K562 (cell line): ENCODE measurements around the gene PIK3R6. TPM values are rescaled to one million over a fixed set of nuclear protein-coding genes. Genes with fewer than 3 reads are reported as not detected.

Experiments
- ATAC-seq: fragments of 200-7000 bp; cut with Tn5 transposase; 3 replicates; pipeline ENCODE4 v1.9.1; 2020; ENCODE audit warnings: moderate library complexity
- BruUV-seq: library from RNA; stranded (reverse); fragments of 400-500 nt; replicated peaks from 2 replicates; lab custom pipeline; 2021; lab: Mats Ljungman, UMichigan
- CTCF ChIA-PET: fragments of 300-600 bp; formaldehyde crosslinking; extraction: SDS; loops from one replicate; lab custom pipeline; 2021; ENCODE audit warnings: low intra/inter-chr PET ratio; lab: Yijun Ruan, JAX
- POLR2A ChIA-PET: fragments of 300-600, 350-650 bp; sonication (Branson Sonifier 250); formaldehyde crosslinking; extraction: SDS; loops from one replicate; lab custom pipeline; 2021; ENCODE audit warnings: antibody characterized with exemption, inconsistent platforms; lab: Yijun Ruan, JAX
- DNase-seq, 4 experiments: peaks; one replicate each; pipeline versions ENCODE4 v3.0.0 to v3.0.0-alpha.2; 2011 to 2018; ENCODE audit warnings: low spot score in 3 of 4, mixed read lengths in 3 of 4; ENCODE audit errors: extremely low read depth in 1 of 4
- FAIRE-seq: peaks from 2 replicates; lab custom pipeline; 2011; peaks lifted over from hg19 to GRCh38; lab: Jason Lieb, UNC
- H2AFZ ChIP-seq: 2 replicates; pipeline ENCODE4 v1.6.0; 2011; ENCODE audit warnings: low read depth, low read length, control low read depth, inconsistent platforms
- H3K27ac ChIP-seq: fragments of 200-600 bp; 3 replicates; pipeline ENCODE4 v1.8.0; 2011; ENCODE audit warnings: low read depth, mild to moderate bottlenecking, control low read depth, inconsistent platforms, low read length, moderate library complexity, mixed read lengths; ENCODE audit errors: extremely low read depth
- H3K27me3 ChIP-seq, 2 experiments: fragments of 300-600 bp in 1 of 2; 2 replicates in 1 of 2; 3 replicates in 1 of 2; pipeline versions ENCODE4 v1.6.0 to v1.8.0; 2011; ENCODE audit warnings: inconsistent platforms in 2 of 2, low read length in 2 of 2, mild to moderate bottlenecking in 1 of 2, mixed read lengths in 1 of 2, moderate library complexity in 1 of 2; ENCODE audit not compliant: control insufficient read depth in 2 of 2, insufficient read depth in 2 of 2
- H3K36me3 ChIP-seq: fragments of 300-600 bp; 3 replicates; pipeline ENCODE4 v1.8.0; 2011; ENCODE audit warnings: mild to moderate bottlenecking, low read length, inconsistent platforms; ENCODE audit not compliant: control insufficient read depth, insufficient read depth
- H3K4me1 ChIP-seq, 2 experiments: fragments of 200-600 bp in 1 of 2; replicated peaks in 1 of 2; 2 replicates in 1 of 2; 3 replicates in 1 of 2; pipeline versions ENCODE4 v1.5.1 to v1.8.0; 2011; ENCODE audit warnings: inconsistent platforms in 2 of 2, low read length in 2 of 2, mild to moderate bottlenecking in 1 of 2, mixed read lengths in 1 of 2, moderate library complexity in 1 of 2; ENCODE audit not compliant: control insufficient read depth in 2 of 2, insufficient read depth in 2 of 2
- H3K4me2 ChIP-seq: 2 replicates; pipeline ENCODE4 v1.6.1; 2011; ENCODE audit warnings: low read length, control low read depth, inconsistent platforms, mixed read lengths; ENCODE audit not compliant: insufficient read depth
- H3K4me3 ChIP-seq: fragments of 200-600 bp; sonication (generic), shearing (Covaris generic); 2 replicates; pipeline ENCODE4 v1.5.1; 2016; ENCODE audit warnings: control low read depth, inconsistent platforms
- H3K79me2 ChIP-seq: fragments of 200-600 bp; 3 replicates; pipeline ENCODE4 v1.8.0; 2011; ENCODE audit warnings: low read length, inconsistent platforms; ENCODE audit not compliant: control insufficient read depth, insufficient read depth
- H3K9ac ChIP-seq, 2 experiments: 2 replicates each; pipeline versions ENCODE4 v1.6.0 to v1.6.1; 2011; ENCODE audit warnings: low read depth in 2 of 2, low read length in 2 of 2, control low read depth in 1 of 2, inconsistent platforms in 1 of 2, mild to moderate bottlenecking in 1 of 2, mixed read lengths in 1 of 2; ENCODE audit not compliant: insufficient read depth in 1 of 2
- H3K9me1 ChIP-seq: one replicate; pipeline ENCODE4 v1.6.0; 2011; ENCODE audit warnings: inconsistent platforms, mild to moderate bottlenecking, low read length, moderate library complexity; ENCODE audit not compliant: control insufficient read depth, insufficient read depth
- H3K9me3 ChIP-seq: replicated peaks from 2 replicates; pipeline ENCODE4 v1.5.1; 2011; ENCODE audit warnings: low read depth, low read length, inconsistent platforms; ENCODE audit not compliant: control insufficient read depth, insufficient read depth
- H4K20me1 ChIP-seq: replicated peaks from 2 replicates; pipeline ENCODE4 v1.6.1; 2011; ENCODE audit warnings: low read length, inconsistent platforms, mixed read lengths; ENCODE audit not compliant: control insufficient read depth, insufficient read depth
- CC2D1A ChIP-seq: fragments of 450-650 bp; IDR thresholded peaks from 2 replicates; pipeline ENCODE4 v1.6.1; 2017; ENCODE audit warnings: mild to moderate bottlenecking
- HES1 ChIP-seq: fragments of 450-650 bp; IDR thresholded peaks from 2 replicates; pipeline ENCODE4 v1.6.1; 2016; ENCODE audit warnings: low read depth, mild to moderate bottlenecking, moderate library complexity
- IRF9 ChIP-seq: fragments of 450-650 bp; IDR thresholded peaks from 2 replicates; pipeline ENCODE4 v1.6.1; 2016; ENCODE audit warnings: missing biosample characterization, missing genetic modification characterization
- NFE2L1 ChIP-seq: fragments of 450-650 bp; IDR thresholded peaks from 2 replicates; pipeline ENCODE4 v1.6.1; 2016; ENCODE audit warnings: missing genetic modification characterization, low read depth, mild to moderate bottlenecking, missing compliant biosample characterization, moderate library complexity, borderline replicate concordance
- ZEB2 ChIP-seq: fragments of 450-650 bp; IDR thresholded peaks from 2 replicates; pipeline ENCODE4 v1.6.1; 2016
- WGBS: fragments of 100-300 bp; shearing (Covaris generic); methylation state at CpG from one replicate; pipeline ENCODE4 v1.1.6; 2016; ENCODE audit warnings: low coverage, mixed read lengths; ENCODE audit not compliant: insufficient coverage; ENCODE audit errors: missing lambda C conversion rate; 5-methylcytosine and 5-hydroxymethylcytosine counted together
- in situ Hi-C: fragments of 300-500 bp; cut with MboI; formaldehyde crosslinking; loops from 4 replicates; pipeline ENCODE4 v1.15.0; 2018; ENCODE audit warnings: inconsistent platforms, mixed read lengths
- intact Hi-C: fragments of 100-400 bp; cut with micrococcal nuclease; formaldehyde crosslinking; loops from 2 replicates; pipeline ENCODE4 v1.14.2; 2022
- polyA plus RNA-seq, 8 experiments: library from polyadenylated mRNA; depleted of rRNA in 4 of 8; stranded (reverse) in 5 of 8; unstranded in 3 of 8; fragments of >200 nt; fragmentation: Nextera tagmentation in 2 of 8; fragmentation: Illumina TruSeq in 1 of 8; extraction: Ambion mirVana in 2 of 8; extraction: Trizol in 1 of 8; gene quantifications; 2 replicates each; pipeline versions ENCODE4 v1.2.1 to v1.2.3, GENCODE V29; 2011 to 2014; ENCODE audit warnings: inconsistent platforms in 1 of 8, missing spikeins in 1 of 8
- total RNA-seq, 7 experiments: library from RNA; depleted of rRNA in 6 of 7; stranded (reverse); fragments of >200 nt in 6 of 7; fragmentation: Illumina TruSeq in 2 of 7; extraction: Trizol in 2 of 7; gene quantifications; 2 replicates each; pipeline versions ENCODE4 v1.2.1 to v1.2.3, GENCODE V29; 2011 to 2021; ENCODE audit warnings: low replicate concordance in 1 of 7

PIK3R6 gene
- total and polyA plus RNA-seq, 9 of the 15 experiments (the other 6 are each of a cell fraction or from before 2014, with no cell fraction given): 0.04 TPM; not detected in 8

- Histone ChIP-seq H3K9me1 (no peaks in the 10 kb centered on the region), H4K20me1 (no peaks in the 10 kb centered on the region), H3K4me2 (no peak overlapping the region), H3K4me1 (no peaks in the 10 kb centered on the region), H3K27me3 (peaks cover 0 to 26% of the 10 kb centered on the region in 2 experiments; a peak in 3 of 5 replicates), H3K9me3 (no peaks in the 10 kb centered on the region), H3K36me3 (no peaks in the 10 kb centered on the region), H3K9ac (no peak overlapping the region), H3K79me2 (no peaks in the 10 kb centered on the region), H3K4me3 (no peak overlapping the region), H3K27ac (no peak overlapping the region), H2AFZ (no peak overlapping the region)
- ATAC-seq (no peak), DNase-seq (no peak), FAIRE-seq (no peak)
- in situ Hi-C loops (no loop called here), intact Hi-C loops (no loop called here)
- 2% methylated on average over 7 of the region's 17 CpGs for WGBS
- POLR2A ChIA-PET: no interaction called here
- TF ChIP-seq ZEB2 (no peak), IRF9 (no peak), CC2D1A (no peak), HES1 (no peak), NFE2L1 (no peak)
- BruUV-seq: no TSS peak
- CTCF ChIA-PET: no interaction called here
Measured at GRCh38 chr17:8872705-8873435, 5.4 kb upstream of the PIK3R6 start.
